Lower leg skin (tissue), 4 donors: ENCODE data around the gene ANP32B. TPM values are rescaled to one million over a fixed set of nuclear protein-coding genes. Genes with fewer than 3 reads are reported as not detected.

Experiments
- DNase-seq, 2 donors: peaks; one replicate each; pipeline ENCODE4 v3.0.0-alpha.2; 2019; ENCODE audit warnings: low spot score in 2 of 2
- H3K4me3 ChIP-seq: fragments of 200-600 bp; sonication (generic); 2 replicates; pipeline ENCODE4 v1.5.1; 2017; ENCODE audit warnings: mild to moderate bottlenecking, low read depth; ENCODE audit not compliant: poor library complexity, severe bottlenecking
- POLR2A ChIP-seq, 2 donors: fragments of 450-650 bp; IDR thresholded peaks; one replicate each; pipeline ENCODE4 v1.6.1; 2016 to 2017; ENCODE audit warnings: antibody characterized with exemption in 2 of 2, mild to moderate bottlenecking in 1 of 2, moderate library complexity in 1 of 2
- WGBS, 2 donors: methylation state at CpG; one replicate each; pipeline ENCODE4 v1.1.5; 2018; 5-methylcytosine and 5-hydroxymethylcytosine counted together
- intact Hi-C: fragments of 100-400 bp; cut with DNase I; formaldehyde crosslinking; loops from one replicate; pipeline ENCODE4 v1.15.0; 2023; ENCODE audit warnings: low total_unique reads
- total RNA-seq, 4 donors: library from RNA; depleted of rRNA; stranded (reverse); fragments of >200 nt; gene quantifications; one replicate each; pipeline ENCODE4 v1.1.0, GENCODE V29; 2016
- TF ChIP-seq, protein P1 (sequence below), 3 donors: fragments of 450-650 bp; IDR thresholded peaks; one replicate each; pipeline ENCODE4 v1.5.1; 2016; ENCODE audit warnings: antibody characterized with exemption in 3 of 3, mild to moderate bottlenecking in 3 of 3, moderate library complexity in 2 of 3

ANP32B gene
- total RNA-seq, 4 donors from 2014 or later, result 27.4 to 56.3 (median 39.0) TPM

- intact Hi-C loops, result no loop called here
- H3K4me3 ChIP-seq, result no peak overlapping the region
- WGBS, 2 donors, result 63 to 64% methylated on average over 8 of the region's 8 CpGs
- DNase-seq, result peak in 1 of 2 donors; percentile 75
- TF ChIP-seq, protein P1, sequence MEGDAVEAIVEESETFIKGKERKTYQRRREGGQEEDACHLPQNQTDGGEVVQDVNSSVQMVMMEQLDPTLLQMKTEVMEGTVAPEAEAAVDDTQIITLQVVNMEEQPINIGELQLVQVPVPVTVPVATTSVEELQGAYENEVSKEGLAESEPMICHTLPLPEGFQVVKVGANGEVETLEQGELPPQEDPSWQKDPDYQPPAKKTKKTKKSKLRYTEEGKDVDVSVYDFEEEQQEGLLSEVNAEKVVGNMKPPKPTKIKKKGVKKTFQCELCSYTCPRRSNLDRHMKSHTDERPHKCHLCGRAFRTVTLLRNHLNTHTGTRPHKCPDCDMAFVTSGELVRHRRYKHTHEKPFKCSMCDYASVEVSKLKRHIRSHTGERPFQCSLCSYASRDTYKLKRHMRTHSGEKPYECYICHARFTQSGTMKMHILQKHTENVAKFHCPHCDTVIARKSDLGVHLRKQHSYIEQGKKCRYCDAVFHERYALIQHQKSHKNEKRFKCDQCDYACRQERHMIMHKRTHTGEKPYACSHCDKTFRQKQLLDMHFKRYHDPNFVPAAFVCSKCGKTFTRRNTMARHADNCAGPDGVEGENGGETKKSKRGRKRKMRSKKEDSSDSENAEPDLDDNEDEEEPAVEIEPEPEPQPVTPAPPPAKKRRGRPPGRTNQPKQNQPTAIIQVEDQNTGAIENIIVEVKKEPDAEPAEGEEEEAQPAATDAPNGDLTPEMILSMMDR (IDR thresholded peaks at IDR 0.05), result no peak
These were observed 38.3 kb downstream of the ANP32B start for GRCh38 chr9:98021306-98022040.

- peak in 1 of 2 donors; percentile 60 for DNase-seq
- TF ChIP-seq, protein P1 (IDR thresholded peaks at IDR 0.05), result no peak
- TF ChIP-seq POLR2A (IDR thresholded peaks at IDR 0.05), result no peak
- intact Hi-C loops, result no loop called here
- H3K4me3 ChIP-seq, result no peak overlapping the region
- WGBS, 2 donors, result 76 to 83% methylated on average over 8 of the region's 8 CpGs
These were observed 39.3 kb downstream of the ANP32B start for GRCh38 chr9:98022447-98022846.

GRCh38 chr9:98024702-98025101 is 41.6 kb downstream of the ANP32B start:
- no peak overlapping the region for H3K4me3 ChIP-seq
- no peak for DNase-seq
- intact Hi-C loops, result no loop called here
- TF ChIP-seq, protein P1 (IDR thresholded peaks at IDR 0.05), result no peak
- no peak for TF ChIP-seq POLR2A (IDR thresholded peaks at IDR 0.05)
- 90 to 100% methylated on average over 1 of the region's 1 CpG for WGBS, 2 donors

- no peak for TF ChIP-seq POLR2A (IDR thresholded peaks at IDR 0.05)
- TF ChIP-seq, protein P1 (IDR thresholded peaks at IDR 0.05), result no peak
- intact Hi-C loops, result no loop called here
- no peak overlapping the region for H3K4me3 ChIP-seq
- no peak for DNase-seq
These were observed 48.0 kb downstream of the ANP32B start for GRCh38 chr9:98031169-98031568.

- DNase-seq, result no peak
- WGBS, 2 donors, result 83 to 89% methylated on average over 1 of the region's 1 CpG
- no peak overlapping the region for H3K4me3 ChIP-seq
- intact Hi-C loops, result no loop called here
- TF ChIP-seq POLR2A (IDR thresholded peaks at IDR 0.05), result no peak
- TF ChIP-seq, protein P1 (IDR thresholded peaks at IDR 0.05), result no peak
These were observed 48.8 kb downstream of the ANP32B start for GRCh38 chr9:98031935-98032334.
